Measurements from ENCODE around the gene DNAH2.

Gene DNAH2

DNA sequence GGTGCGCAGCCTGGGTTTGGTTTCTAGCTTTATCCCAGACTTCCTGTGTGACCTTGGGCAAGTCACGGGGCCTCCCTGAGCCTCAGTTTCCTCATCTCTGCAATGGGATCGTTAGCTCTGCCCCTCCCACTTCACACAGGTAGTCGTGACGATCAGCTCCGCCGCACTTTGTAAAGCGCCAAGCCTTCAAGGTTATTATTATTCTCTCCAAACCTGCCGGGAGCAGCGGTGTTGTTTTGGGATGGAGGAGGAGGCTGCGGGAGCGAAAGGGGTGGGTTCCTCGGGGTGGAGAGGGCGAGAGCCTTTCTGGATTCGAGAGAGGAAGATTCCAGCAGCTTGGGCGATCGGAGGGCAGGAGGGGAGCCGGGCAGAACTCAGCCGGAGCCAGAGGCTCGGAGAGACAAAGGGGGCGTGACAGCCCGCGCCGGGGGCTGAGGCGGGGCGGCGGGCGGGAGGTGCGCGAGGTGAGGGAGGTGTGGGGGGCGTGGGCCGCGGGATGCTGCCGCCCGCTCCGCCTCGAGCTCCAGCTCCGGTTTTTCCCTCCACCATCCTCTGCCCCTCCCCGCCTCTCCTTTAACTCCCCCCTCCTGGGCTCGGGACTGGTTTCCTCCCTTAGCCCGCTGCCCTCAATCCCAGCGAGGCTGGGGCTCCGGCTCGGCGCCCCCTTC is 12.8 kb upstream of the DNAH2 start, which contains the start of gene EFNB3:
Gene EFNB3, plus strand, starts transcription at position 602 of the 668 bp plus-strand sequence. CDS start 397 bp downstream, outside the sequence.
- H3K79me2 ChIP-seq (ENCODE audit: insufficient read depth, low read length): no peaks in the 10 kb centered on the region
- H3K4me2 ChIP-seq (ENCODE audit: low read depth, low read length, poor library complexity, severe bottlenecking): no peak within 1 kb of the TSS
- H3K9ac ChIP-seq (ENCODE audit: low read length): no peak within 1 kb of the TSS
- no peak within 1 kb of the TSS for H3K27ac ChIP-seq (ENCODE audit: low read depth, low read length)
- TF ChIP-seq, protein P1, sequence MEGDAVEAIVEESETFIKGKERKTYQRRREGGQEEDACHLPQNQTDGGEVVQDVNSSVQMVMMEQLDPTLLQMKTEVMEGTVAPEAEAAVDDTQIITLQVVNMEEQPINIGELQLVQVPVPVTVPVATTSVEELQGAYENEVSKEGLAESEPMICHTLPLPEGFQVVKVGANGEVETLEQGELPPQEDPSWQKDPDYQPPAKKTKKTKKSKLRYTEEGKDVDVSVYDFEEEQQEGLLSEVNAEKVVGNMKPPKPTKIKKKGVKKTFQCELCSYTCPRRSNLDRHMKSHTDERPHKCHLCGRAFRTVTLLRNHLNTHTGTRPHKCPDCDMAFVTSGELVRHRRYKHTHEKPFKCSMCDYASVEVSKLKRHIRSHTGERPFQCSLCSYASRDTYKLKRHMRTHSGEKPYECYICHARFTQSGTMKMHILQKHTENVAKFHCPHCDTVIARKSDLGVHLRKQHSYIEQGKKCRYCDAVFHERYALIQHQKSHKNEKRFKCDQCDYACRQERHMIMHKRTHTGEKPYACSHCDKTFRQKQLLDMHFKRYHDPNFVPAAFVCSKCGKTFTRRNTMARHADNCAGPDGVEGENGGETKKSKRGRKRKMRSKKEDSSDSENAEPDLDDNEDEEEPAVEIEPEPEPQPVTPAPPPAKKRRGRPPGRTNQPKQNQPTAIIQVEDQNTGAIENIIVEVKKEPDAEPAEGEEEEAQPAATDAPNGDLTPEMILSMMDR (IDR thresholded peaks at IDR 0.05; ENCODE audit: insufficient read depth, low read length, poor library complexity, severe bottlenecking): no peak
- TF ChIP-seq EZH2phosphoT487 (conservative IDR thresholded peaks at IDR 0.05; ENCODE audit: low read length): no peak
- H3F3A ChIP-seq (ENCODE audit: insufficient read depth): no peaks in the 10 kb centered on the region
- H2AFZ ChIP-seq (ENCODE audit: low read depth, low read length, severe bottlenecking): no peak within 1 kb of the TSS
- H4K20me1 ChIP-seq (ENCODE audit: low read depth, low read length): no peaks in the 10 kb centered on the region
- no peaks in the 10 kb centered on the region for H3K9me3 ChIP-seq (ENCODE audit: insufficient read depth, low read length)
- no peaks in the 10 kb centered on the region for H3K9me2 ChIP-seq (replicated peaks; ENCODE audit: insufficient read depth, low read length)
- no peak within 1 kb of the TSS for H3K4me3 ChIP-seq (ENCODE audit: insufficient read depth, low read length, poor library complexity, severe bottlenecking)
- H3K36me3 ChIP-seq (ENCODE audit: low read length): no peaks in the 10 kb centered on the region
- no peaks in the 10 kb centered on the region for H3K27me3 ChIP-seq (ENCODE audit: low read length)

DNA sequence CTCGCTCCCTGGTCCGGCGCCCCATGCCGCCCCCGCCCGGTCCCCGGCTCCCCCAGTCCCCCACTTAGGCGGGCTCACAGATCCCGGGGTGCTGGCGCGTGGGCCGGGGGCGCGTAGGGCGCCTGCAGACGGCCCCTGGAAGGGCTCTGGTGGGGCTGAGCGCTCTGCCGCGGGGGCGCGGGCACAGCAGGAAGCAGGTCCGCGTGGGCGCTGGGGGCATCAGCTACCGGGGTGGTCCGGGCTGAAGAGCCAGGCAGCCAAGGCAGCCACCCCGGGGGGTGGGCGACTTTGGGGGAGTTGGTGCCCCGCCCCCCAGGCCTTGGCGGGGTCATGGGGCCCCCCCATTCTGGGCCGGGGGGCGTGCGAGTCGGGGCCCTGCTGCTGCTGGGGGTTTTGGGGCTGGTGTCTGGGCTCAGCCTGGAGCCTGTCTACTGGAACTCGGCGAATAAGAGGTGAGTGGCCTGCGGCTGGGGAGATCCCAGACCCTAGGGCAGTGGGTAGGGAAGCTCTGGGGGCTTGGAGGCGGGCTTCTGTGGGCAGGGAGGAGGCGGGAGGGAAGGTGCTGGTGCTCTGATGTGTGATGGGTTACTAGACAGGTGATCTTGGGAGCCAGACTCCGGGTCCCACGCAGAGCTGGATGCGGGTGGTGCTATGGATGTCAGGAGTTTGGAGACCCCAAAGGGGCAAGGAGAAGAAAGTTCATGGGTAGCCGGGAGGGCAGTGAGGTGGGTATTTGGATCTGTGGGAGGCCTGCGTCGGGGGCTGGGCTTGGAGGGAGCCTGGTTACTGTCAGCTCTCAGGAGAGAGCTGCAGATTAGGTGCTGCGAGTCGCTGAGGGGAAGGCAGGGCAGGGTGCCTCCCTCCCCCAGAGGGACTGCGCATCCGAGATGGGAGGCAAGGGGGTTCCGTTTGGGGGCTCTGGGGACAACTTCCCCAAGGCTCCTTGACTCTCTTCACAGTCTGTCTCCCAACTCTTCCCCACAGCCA is 12.0 kb upstream of the DNAH2 start:
- Histone ChIP-seq H3K9me2 (replicated peaks; ENCODE audit: insufficient read depth, low read length) (no peaks in the 10 kb centered on the region), H3F3A (ENCODE audit: insufficient read depth) (no peaks in the 10 kb centered on the region), H3K4me3 (ENCODE audit: insufficient read depth, low read length, poor library complexity, severe bottlenecking) (no peak overlapping the region), H3K9ac (ENCODE audit: low read length) (no peak overlapping the region), H2AFZ (ENCODE audit: low read depth, low read length, severe bottlenecking) (no peak overlapping the region), H3K4me2 (ENCODE audit: low read depth, low read length, poor library complexity, severe bottlenecking) (no peak overlapping the region), H3K27ac (ENCODE audit: low read depth, low read length) (no peak overlapping the region), H4K20me1 (ENCODE audit: low read depth, low read length) (no peaks in the 10 kb centered on the region), H3K27me3 (ENCODE audit: low read length) (no peaks in the 10 kb centered on the region), H3K9me3 (ENCODE audit: insufficient read depth, low read length) (no peaks in the 10 kb centered on the region), H3K79me2 (ENCODE audit: insufficient read depth, low read length) (no peaks in the 10 kb centered on the region), H3K36me3 (ENCODE audit: low read length) (no peaks in the 10 kb centered on the region)
- TF ChIP-seq, protein P1 (IDR thresholded peaks at IDR 0.05; ENCODE audit: insufficient read depth, low read length, poor library complexity, severe bottlenecking): no peak
- no peak for TF ChIP-seq EZH2phosphoT487 (conservative IDR thresholded peaks at IDR 0.05; ENCODE audit: low read length)

DNA sequence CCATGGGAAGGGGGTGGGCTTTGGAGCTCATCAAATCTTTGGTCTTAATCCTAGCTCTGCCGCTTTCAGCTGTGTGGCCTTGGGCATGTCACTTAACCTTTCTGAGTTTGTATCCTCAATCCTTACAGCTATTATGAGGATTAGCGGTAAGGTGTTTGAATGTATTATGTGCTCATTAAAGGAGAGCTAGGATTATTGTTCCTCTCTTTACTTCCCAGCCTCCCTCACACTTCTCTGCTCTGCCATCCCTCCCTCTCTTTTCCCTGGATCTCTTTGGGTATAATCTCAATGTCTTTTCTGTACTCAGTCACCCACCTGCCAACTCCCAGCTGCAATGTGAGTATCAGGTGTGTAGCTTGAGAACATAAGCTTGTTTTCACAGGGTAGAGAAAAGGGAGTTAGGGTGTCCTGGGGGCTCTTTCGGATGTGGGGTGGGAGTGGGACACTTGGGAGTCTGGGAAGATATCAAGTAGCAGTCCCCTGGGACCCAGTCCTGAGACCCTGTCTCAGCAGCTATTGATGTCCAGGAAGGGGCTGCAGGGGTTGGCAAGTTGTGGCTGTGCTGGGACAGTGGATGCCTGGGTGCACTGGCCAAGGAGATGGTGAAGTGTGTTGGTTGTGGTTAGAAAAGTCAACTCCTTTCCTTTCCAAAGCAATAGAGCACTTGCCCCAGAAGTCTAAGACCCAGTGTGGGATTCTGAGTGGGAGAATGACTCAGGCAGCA is 10.8 kb upstream of the DNAH2 start:
- H3K9ac ChIP-seq (ENCODE audit: low read length): no peak overlapping the region
- no peaks in the 10 kb centered on the region for H3K9me2 ChIP-seq (replicated peaks; ENCODE audit: insufficient read depth, low read length)
- no peak overlapping the region for H3K4me3 ChIP-seq (ENCODE audit: insufficient read depth, low read length, poor library complexity, severe bottlenecking)
- H2AFZ ChIP-seq (ENCODE audit: low read depth, low read length, severe bottlenecking): no peak overlapping the region
- no peaks in the 10 kb centered on the region for H3K79me2 ChIP-seq (ENCODE audit: insufficient read depth, low read length)
- TF ChIP-seq, protein P1 (IDR thresholded peaks at IDR 0.05; ENCODE audit: insufficient read depth, low read length, poor library complexity, severe bottlenecking): no peak
- no peak for TF ChIP-seq EZH2phosphoT487 (conservative IDR thresholded peaks at IDR 0.05; ENCODE audit: low read length)
- H3K4me2 ChIP-seq (ENCODE audit: low read depth, low read length, poor library complexity, severe bottlenecking): no peak overlapping the region
- H4K20me1 ChIP-seq (ENCODE audit: low read depth, low read length): no peaks in the 10 kb centered on the region
- H3K36me3 ChIP-seq (ENCODE audit: low read length): no peaks in the 10 kb centered on the region
- H3K27ac ChIP-seq (ENCODE audit: low read depth, low read length): no peak overlapping the region
- no peaks in the 10 kb centered on the region for H3F3A ChIP-seq (ENCODE audit: insufficient read depth)
- H3K9me3 ChIP-seq (ENCODE audit: insufficient read depth, low read length): no peaks in the 10 kb centered on the region
- no peaks in the 10 kb centered on the region for H3K27me3 ChIP-seq (ENCODE audit: low read length)

Measured in SU-DHL-6 (cell line).